GM12874 (cell line): ENCODE measurements around the gene EEF1A2.

Experiments
- CTCF ChIP-seq: IDR thresholded peaks from 2 replicates; pipeline ENCODE4 v1.5.1; 2011; ENCODE audit warnings: low read depth, mild to moderate bottlenecking, control low read depth, low read length, moderate library complexity; ENCODE audit not compliant: insufficient read depth

The EEF1A2 gene

DNA sequence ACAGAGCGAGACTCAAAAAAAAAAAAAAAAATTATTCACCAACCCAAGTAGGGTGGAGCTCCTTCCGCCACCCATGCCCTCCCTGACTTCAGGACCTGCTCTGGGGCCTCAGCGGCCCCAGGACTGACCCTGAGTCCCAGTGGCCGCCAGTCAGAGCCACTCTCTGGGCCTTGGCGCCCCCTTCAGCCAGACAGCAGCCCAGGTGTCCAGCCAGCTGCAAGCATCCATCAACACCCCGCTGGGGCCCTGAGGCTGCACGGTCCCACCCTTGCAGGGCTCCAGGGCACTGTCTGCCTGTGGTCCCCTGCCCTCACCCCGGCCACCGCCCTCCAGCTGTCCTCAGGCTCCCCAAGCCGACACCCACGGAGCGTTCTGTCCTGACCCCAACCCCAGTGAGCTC lies 15.0 kb downstream of the EEF1A2 start:
- TF ChIP-seq CTCF, result peak; percentile 26; the same call in 1 of the 2 replicates

DNA sequence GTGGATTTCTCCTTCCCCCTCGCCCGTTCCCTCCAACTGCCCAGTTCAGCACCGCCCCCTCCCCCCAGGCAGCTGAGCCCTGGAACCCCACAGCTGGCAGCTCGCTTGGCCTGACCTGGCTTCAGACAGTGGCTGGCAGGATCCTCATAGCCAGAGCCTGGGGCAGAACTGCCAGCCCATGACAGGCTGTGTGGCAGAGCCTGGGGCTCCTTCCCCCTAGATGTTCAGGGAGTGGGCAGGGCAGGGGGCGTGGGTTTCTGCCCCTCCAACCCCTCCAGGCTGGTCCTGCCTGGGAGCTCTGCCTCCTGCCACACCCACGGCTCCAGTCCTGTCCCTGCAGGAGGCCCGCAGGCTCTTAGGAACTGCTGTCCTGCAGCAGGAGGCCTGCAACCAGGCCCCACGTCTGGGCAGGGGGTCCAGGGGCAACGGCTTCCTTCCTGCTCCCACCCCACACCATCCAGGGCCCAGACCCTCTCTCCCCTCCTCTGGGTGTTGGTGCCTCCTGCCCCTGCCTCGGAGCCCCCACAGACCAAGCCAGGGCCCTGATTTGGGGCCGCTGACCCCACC lies 16.8 kb downstream of the EEF1A2 start:
- no peak for TF ChIP-seq CTCF

DNA sequence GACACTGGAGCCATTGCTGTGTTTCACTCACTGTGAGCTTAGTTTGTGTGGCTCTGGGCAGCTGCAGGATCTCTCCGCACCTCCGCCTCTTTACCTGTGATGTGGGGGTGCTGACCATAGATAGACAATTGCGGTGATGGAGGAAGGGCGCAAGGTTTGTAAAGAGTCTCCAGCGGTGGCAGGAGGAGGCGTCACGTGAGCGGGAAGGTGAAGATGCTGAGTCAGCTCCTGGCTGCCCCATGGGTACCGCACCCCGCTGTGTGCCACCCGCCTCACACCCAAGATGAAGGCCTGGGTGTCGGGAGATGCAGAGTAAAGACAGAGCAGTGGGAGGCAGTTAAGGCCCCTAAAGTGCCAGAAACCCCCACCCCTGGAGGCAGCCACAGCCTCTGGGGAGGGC lies 17.4 kb downstream of the EEF1A2 start:
- TF ChIP-seq CTCF, result no peak

DNA sequence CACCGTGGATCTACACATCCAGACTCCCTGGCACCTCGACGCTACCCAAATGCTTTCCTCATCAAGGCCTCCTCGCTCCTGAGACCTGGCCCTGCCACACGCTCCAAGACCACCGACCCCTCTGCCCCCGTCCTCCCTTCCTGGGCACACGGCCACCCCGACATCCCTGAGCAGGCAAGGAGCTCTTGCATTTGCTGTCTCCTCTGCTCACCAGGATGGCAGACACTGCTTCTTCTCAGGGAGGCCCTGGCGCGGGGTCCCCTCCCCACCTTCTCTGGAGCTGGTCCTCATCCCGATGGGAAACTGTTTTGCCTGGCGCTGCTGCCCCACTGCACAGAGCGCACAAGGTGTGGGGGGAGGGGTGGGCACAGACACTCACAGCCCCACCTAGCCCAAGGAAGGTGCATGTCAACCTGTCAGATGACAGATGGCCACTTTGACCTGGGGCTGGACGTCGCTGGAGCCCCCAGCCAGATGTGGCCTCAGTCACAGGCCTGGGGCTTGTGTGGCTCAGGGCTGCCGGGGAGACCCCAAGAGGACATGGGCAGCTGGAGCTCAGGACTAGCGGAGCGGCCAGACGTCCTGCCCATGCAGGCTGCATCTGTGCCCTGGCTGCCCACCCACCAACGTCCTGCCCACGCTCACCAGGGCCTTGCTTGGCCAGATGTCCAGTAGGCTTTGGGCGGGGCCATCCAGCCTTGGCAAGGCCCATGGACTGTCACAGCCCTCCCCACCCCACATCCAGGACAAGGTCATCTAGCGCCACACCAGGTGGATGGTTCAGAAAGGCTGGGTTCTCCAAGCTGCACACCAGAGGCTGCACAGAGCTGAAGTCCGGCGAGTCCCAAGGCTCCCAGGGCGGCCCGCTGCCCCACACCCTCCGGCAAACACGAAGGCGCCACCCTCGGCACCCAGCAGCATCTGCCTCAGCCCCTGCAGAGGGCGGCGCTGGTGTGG lies 20.3 kb downstream of the EEF1A2 start:
- no peak for TF ChIP-seq CTCF

- no peak for TF ChIP-seq CTCF
Observed at GRCh38 chr20:63477944-63478343, 20.9 kb downstream of the EEF1A2 start.

GRCh38 chr20:63477061-63477616 lies 21.7 kb downstream of the EEF1A2 start:
- no peak for TF ChIP-seq CTCF

DNA sequence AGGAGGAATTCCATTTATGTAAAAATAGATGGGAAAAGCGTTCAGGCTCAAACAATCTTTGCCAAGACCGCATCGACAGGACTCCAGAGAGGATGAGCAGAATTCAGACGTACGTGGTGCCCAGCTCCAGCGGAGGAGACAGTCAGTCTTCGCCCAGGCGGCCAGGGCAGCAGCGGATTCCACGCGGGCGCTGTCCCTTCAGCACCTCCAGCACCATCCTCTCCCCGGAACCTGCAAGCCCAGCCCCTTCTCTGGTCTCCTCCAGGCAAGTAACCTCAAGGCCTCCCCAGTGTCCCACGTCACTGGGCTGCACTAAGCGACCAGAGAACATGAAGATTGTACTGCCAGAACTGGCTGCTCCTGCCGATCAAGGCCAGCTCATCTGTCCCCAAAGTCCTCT lies 23.7 kb downstream of the EEF1A2 start:
- TF ChIP-seq CTCF, result no peak
